GM19455 (cell line): Measurements from ENCODE around the gene PHLDA3.
A peak's percentile ranks its signal among the peaks of the same experiment; 100 is the strongest.

Source experiments
- ATAC-seq: cut with Tn5 transposase; IDR thresholded peaks from one replicate; pipeline ENCODE4 v1.9.1; 2021; ENCODE audit not compliant: unreplicated experiment

The PHLDA3 gene

GRCh38 chr1:201468844-201469644, at the start of gene PHLDA3:
Gene PHLDA3, minus strand, starts transcription at chr1:201469188. Its CDS starts 402 bp downstream, at chr1:201468786.
- ATAC-seq = peak; percentile 75

- no peak for ATAC-seq
Measured at GRCh38 chr1:201518071-201518470, 49.1 kb upstream of the PHLDA3 start.

DNA sequence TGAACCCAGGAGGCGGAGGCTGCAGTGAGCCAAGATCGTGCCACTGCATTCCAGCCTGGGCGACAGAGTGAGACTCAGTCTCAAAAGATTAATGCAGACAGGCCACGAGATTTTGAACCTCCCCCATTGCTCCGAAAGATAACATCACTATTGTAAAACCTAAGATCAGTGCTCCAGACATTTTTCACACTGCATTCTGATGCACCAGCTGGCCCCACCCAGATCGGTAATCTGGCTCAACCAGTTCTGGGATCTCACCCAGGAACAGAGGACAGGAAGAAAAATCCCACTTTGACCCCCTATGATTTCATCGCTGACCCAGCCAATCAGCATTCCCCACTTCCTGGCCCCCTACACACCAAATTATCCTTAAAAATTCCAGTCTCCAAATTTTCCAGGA, 48.6 kb upstream of the PHLDA3 start:
- no peak for ATAC-seq

DNA sequence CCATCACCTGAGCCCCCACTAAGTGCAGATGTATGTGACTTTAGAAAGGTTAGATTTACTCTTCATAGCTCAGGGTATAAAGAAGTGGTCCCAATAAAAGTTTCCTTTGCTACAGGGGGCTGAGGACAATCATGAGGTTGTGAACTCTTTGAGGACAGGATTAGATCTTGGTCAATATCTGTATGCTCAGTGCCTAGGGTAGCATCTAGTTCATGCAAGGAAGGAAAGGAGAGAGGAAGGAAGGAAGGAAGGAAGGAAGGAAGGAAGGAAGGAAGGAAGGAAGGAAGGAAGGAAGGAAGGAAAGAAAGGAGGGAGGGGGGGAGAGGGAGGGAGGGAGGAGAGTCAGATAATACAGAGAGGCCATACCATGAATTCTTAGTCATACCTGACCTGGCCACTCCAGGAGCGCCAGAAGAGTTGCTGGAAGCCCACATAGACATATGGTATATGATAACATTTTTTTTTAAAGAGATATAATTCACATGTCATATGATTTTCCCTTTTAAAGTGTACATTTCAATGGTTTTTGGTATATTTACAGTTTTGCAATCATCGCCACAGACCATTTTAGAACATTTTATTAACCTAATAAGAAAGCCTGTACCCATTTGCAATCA, 47.6 kb upstream of the PHLDA3 start:
- ATAC-seq = no peak

- ATAC-seq = no peak
Measured at GRCh38 chr1:201515895-201516294, 46.9 kb upstream of the PHLDA3 start.

GRCh38 chr1:201515062-201515750, 46.2 kb upstream of the PHLDA3 start:
- ATAC-seq = no peak

GRCh38 chr1:201514466-201514865, 45.5 kb upstream of the PHLDA3 start:
- no peak for ATAC-seq

DNA sequence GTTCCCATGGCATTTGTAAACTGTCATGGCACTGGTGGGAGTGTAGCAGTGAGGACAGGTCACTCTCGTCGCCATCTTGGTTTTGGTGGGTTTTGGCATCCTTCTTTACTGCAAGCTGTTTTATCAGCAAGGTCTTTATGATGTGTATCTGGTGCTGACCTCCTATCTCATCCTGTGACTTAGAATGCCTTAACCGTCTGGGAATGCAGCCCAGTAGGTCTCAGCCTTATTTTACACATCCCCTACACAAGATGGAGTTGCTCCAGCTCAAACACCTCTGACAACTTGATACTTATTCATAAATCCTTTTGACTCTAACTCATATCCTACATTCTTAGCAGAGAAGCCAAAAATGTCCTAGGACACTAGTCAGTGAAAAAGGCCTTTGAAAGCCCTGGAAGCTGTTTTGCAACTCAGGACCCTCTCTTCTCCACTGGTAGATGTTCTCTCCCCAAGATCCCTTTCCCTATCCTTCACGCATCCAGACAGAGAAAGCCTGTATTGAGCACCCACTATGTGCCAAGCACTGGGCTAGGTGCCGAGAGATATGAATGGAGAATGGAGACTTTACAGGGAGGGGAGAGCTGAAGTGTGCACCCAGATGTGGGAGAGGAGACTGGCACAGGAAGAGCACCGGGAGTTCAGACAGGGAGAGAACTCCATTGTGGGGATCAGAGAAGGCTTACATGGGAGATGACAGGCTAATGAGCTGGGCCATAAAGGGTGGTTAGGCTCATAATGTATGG, 44.7 kb upstream of the PHLDA3 start:
- ATAC-seq = no peak

DNA sequence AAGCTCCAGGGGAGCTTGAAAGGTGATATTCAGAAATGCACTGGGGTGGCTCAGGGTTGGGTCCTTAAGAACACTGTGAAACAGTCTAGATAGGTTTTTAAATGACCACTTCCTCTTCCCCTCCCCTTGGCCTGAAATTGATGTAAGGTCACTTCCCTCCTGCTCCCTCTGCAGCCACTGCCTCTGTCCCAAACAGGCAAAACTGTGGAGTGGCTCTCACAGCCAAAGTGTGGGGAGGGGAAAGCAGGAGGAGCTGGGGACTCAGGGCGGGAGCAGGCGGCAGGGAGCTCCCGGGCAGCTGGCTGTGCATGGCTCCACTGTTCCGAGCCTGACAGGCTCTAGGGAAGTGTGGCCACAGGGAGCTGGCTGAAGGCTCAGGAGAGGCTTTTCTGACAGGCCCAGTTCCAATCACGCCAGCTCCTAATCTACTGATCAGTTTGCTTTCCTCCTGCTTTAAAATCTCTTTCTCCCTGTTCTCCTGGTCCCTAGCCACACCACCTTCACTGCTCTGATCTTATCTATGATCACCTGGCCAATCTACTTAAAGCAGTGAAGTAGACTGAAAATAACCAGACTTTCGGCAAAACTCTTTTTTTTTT, 43.1 kb upstream of the PHLDA3 start:
- peak; percentile 48 for ATAC-seq

GRCh38 chr1:201511396-201511940, 42.5 kb upstream of the PHLDA3 start:
- ATAC-seq = no peak

GRCh38 chr1:201510734-201511133, 41.7 kb upstream of the PHLDA3 start:
- no peak for ATAC-seq

DNA sequence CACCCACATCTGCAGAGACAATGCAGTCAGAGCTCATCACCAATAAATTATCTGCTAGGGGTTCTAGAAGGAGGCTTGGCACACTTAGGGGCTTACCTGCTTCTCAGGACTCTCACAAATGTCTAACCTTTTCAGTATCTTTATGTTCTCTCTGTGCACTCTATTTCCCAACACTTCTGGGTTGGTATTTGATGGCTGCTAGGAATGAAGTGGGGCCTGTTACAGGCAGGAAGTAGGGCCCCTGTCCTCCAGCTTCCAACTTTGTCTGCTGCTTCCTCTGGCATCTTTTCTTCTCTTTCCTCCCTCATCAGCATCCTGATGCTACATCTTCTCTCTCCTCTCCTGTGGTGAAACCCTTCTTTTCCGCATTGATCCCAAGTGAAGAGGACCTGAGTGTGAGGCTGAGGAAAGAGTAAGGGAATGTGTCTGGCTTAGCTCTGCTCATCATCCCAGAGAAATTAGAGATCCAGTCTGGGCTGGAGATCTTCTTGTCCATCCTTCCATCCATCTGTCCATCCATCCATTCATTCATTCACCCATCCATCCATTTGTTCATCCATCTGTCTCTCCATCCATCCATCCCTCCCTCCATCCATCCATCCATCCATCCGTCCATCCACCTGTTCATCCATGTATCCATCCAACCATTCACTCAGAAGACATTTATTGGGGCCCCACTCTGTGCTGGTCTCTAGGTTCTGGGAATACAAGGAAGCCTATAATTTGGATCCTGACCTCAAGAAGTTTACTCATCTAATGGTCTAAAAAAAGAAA, 40.8 kb upstream of the PHLDA3 start:
- no peak for ATAC-seq

GRCh38 chr1:201508809-201509208, 39.8 kb upstream of the PHLDA3 start:
- ATAC-seq = no peak

GRCh38 chr1:201507360-201507675, 38.3 kb upstream of the PHLDA3 start:
- ATAC-seq = peak; percentile 20

- peak; percentile 84 for ATAC-seq
Measured at GRCh38 chr1:201506557-201507359, 37.8 kb upstream of the PHLDA3 start, which contains the start of gene CSRP1. Gene CSRP1, minus strand, starts transcription at chr1:201507123. Its CDS starts 10,820 bp downstream, at chr1:201496303.

DNA sequence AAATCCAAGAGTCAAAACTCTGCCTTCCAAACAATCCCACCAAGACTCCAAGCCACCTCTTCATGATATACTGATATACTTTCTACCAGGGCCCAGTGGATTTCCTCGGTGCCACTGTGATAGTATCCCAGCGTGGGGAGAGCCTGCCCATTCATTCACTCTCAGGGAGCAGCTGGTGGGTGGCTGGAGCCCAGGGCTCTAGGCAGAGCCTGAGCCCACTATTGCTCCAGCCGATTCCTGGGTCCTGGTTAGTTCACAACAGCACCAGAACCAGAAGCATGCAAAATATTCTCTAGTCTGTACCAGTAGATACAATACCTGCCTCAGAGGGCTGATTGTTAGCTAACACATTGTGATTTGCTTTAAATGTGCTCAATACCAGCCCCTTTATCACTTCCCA, 37.1 kb upstream of the PHLDA3 start:
- no peak for ATAC-seq

- no peak for ATAC-seq
Measured at GRCh38 chr1:201505503-201505890, 36.5 kb upstream of the PHLDA3 start.

- ATAC-seq = no peak
Measured at GRCh38 chr1:201504799-201505502, 36.0 kb upstream of the PHLDA3 start.
